Panc1 (cell line): ENCODE results near the gene PDE4B. TPM values are rescaled to one million over a fixed set of nuclear protein-coding genes. Genes with fewer than 3 reads are reported as not detected.

Experiments
- ATAC-seq: fragments of 200-7000 bp; cut with Tn5 transposase; 2 replicates; pipeline ENCODE4 v1.9.1; 2020; ENCODE audit warnings: mild to moderate bottlenecking, moderate library complexity
- BruUV-seq: library from RNA; stranded (reverse); fragments of 400-500 nt; replicated peaks from 2 replicates; lab custom pipeline; 2021; lab: Mats Ljungman, UMichigan
- CTCF ChIA-PET: fragments of 300-600 bp; sonication (Branson Sonifier 250); formaldehyde crosslinking; loops from one replicate; lab custom pipeline; 2022; ENCODE audit warnings: antibody characterized with exemption; lab: Charles Lee
- POLR2A ChIA-PET: fragments of 300-600 bp; sonication (Branson Sonifier 250); formaldehyde crosslinking; loops from one replicate; lab custom pipeline; 2022; ENCODE audit warnings: antibody characterized with exemption; lab: Charles Lee
- DNase-seq: peaks from one replicate; pipeline ENCODE4 v3.0.0-alpha.2; 2010; ENCODE audit warnings: low read depth, low spot score
- H3K27ac ChIP-seq: 2 replicates; pipeline ENCODE4 v1.5.1; 2011; ENCODE audit warnings: mild to moderate bottlenecking, low read length, inconsistent platforms
- H3K27me3 ChIP-seq: fragments of 200-500 bp; sonication (Bioruptor generic); 2 replicates; pipeline ENCODE4 v1.6.0; 2014; ENCODE audit warnings: low read length, inconsistent platforms; ENCODE audit not compliant: control insufficient read depth, insufficient read depth
- H3K36me3 ChIP-seq: fragments of 200-500 bp; sonication (Bioruptor generic); 2 replicates; pipeline ENCODE4 v1.5.1; 2014; ENCODE audit warnings: inconsistent platforms, mild to moderate bottlenecking, low read length, moderate library complexity; ENCODE audit not compliant: control insufficient read depth, insufficient read depth
- H3K4me1 ChIP-seq: 2 replicates; pipeline ENCODE4 v1.5.1; 2011; ENCODE audit warnings: inconsistent platforms, mild to moderate bottlenecking, low read length, moderate library complexity; ENCODE audit not compliant: control insufficient read depth, insufficient read depth
- H3K4me3 ChIP-seq, 2 experiments: 2 replicates each; pipeline ENCODE4 v1.5.1; 2011 to 2012; ENCODE audit warnings: low read depth in 2 of 2, low read length in 2 of 2, mild to moderate bottlenecking in 2 of 2, inconsistent platforms in 1 of 2, moderate library complexity in 1 of 2
- H3K9me3 ChIP-seq: fragments of 200-500 bp; sonication (Bioruptor generic); 2 replicates; pipeline ENCODE4 v1.5.1; 2014; ENCODE audit warnings: low read depth, mild to moderate bottlenecking, inconsistent platforms, low read length, moderate library complexity; ENCODE audit not compliant: control insufficient read depth, insufficient read depth
- CTCF ChIP-seq: fragments of 450-650 bp; IDR thresholded peaks from 2 replicates; pipeline ENCODE4 v1.5.1; 2017; ENCODE audit warnings: mild to moderate bottlenecking
- POLR2AphosphoS5 ChIP-seq: IDR thresholded peaks from 2 replicates; pipeline ENCODE4 v1.6.1; 2012; ENCODE audit warnings: mild to moderate bottlenecking, low read depth, low read length, moderate library complexity
- REST ChIP-seq, 2 experiments: IDR thresholded peaks; 2 replicates each; pipeline ENCODE4 v1.6.1; 2011 to 2012; ENCODE audit warnings: low read depth in 2 of 2, control low read depth in 1 of 2, low read length in 1 of 2, mild to moderate bottlenecking in 1 of 2, moderate library complexity in 1 of 2; ENCODE audit not compliant: insufficient read depth in 1 of 2
- SIN3A ChIP-seq: IDR thresholded peaks from 2 replicates; pipeline ENCODE4 v1.6.1; 2012; ENCODE audit warnings: low read depth, mild to moderate bottlenecking, low read length, moderate library complexity, borderline replicate concordance; ENCODE audit not compliant: insufficient read depth
- TCF7L2 ChIP-seq: IDR thresholded peaks from 2 replicates; pipeline ENCODE4 v1.6.1; 2011; ENCODE audit warnings: mild to moderate bottlenecking, low read depth, low read length, inconsistent platforms
- in situ Hi-C: cut with HindIII; loops from 2 replicates; pipeline ENCODE4 v1.10.0; 2016; ENCODE audit warnings: low sequenced_read_pairs, low pct_unique_long_range_greater_than_20kb
- intact Hi-C: fragments of 100-400 bp; cut with micrococcal nuclease; formaldehyde crosslinking; loops from one replicate; pipeline ENCODE4 v1.10.0; 2022; ENCODE audit not compliant: unreplicated experiment
- total RNA-seq: library from RNA; stranded (reverse); gene quantifications from one replicate; pipeline ENCODE4 v1.2.1, GENCODE V29; 2021; ENCODE audit not compliant: unreplicated experiment

Gene PDE4B
- total RNA-seq, 1 experiment from 2014 or later, result 0.26 TPM

- POLR2A ChIA-PET, result no interaction called here
- no peaks in the 10 kb centered on the region for H3K4me1 ChIP-seq
- no peak for DNase-seq
Observed at GRCh38 chr1:66281808-66282207, 489.1 kb downstream of the PDE4B start.

GRCh38 chr1:66282343-66282852, 489.7 kb downstream of the PDE4B start:
- BruUV-seq, result no TSS peak
- intact Hi-C loops (no loop called here), in situ Hi-C loops (no loop called here)
- Histone ChIP-seq H3K27ac (no peak overlapping the region), H3K9me3 (no peaks in the 10 kb centered on the region), H3K4me3 (no peak overlapping the region), H3K36me3 (no peaks in the 10 kb centered on the region), H3K27me3 (no peaks in the 10 kb centered on the region), H3K4me1 (no peaks in the 10 kb centered on the region)
- ATAC-seq (no peak), DNase-seq (no peak)
- POLR2A ChIA-PET, result no interaction called here
- TF ChIP-seq TCF7L2 (no peak), SIN3A (no peak), REST (IDR thresholded peaks at IDR 0.05; ENCODE audit: insufficient read depth in 1 of 2, low read depth in 2 of 2, low read length in 1 of 2) (no peak)
- CTCF ChIA-PET, result no interaction called here

More at GRCh38 chr1:66281808-66282207, 489.1 kb downstream of the PDE4B start:
- in situ Hi-C loops (no loop called here), intact Hi-C loops (no loop called here)
- no peaks in the 10 kb centered on the region for H3K27me3 ChIP-seq
- TF ChIP-seq POLR2AphosphoS5, result no peak
- no peak for TF ChIP-seq SIN3A
- TF ChIP-seq TCF7L2, result no peak
- TF ChIP-seq REST (IDR thresholded peaks at IDR 0.05; ENCODE audit: insufficient read depth in 1 of 2, low read depth in 2 of 2, low read length in 1 of 2), result no peak
- TF ChIP-seq CTCF, result no peak
- H3K27ac ChIP-seq, result no peak overlapping the region
- BruUV-seq, result no TSS peak
- no peak overlapping the region for H3K4me3 ChIP-seq
- H3K36me3 ChIP-seq, result no peaks in the 10 kb centered on the region
- no peak for ATAC-seq
- no peaks in the 10 kb centered on the region for H3K9me3 ChIP-seq
- CTCF ChIA-PET, result no interaction called here
